Activated gamma-delta T cell treated with Interleukin-2 at 50 U/mL for 16 hours (primary cell): ENCODE measurements around the gene POU2F1.
"Not testable (repeated sequence)": the region's sequence is repeated elsewhere in the genome, so short reads cannot be mapped to it uniquely, and the experiment has no call there.

Experiments
- DNase-seq: peaks from one replicate; pipeline ENCODE4 v3.0.0-alpha.2; 2020

Gene POU2F1

DNA sequence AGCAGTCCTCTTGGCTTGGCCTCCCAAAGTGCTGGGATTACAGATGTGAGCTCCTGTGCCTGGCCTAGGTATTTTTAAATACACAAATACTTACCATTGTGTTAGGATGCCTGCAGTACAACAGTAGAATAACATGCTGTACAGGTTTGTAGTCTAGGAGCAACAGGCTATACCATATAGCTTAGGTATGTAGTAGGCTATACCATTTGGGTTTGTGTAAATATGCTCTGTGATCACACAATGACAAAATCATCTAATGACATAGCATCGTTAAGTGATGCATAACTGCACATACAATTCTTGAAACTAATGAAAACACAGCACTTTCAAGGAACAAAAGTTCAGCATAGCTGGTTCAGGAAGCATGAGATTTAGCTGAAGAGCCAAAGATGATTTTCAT is 12.7 kb downstream of the POU2F1 start:
- no peak for DNase-seq

DNA sequence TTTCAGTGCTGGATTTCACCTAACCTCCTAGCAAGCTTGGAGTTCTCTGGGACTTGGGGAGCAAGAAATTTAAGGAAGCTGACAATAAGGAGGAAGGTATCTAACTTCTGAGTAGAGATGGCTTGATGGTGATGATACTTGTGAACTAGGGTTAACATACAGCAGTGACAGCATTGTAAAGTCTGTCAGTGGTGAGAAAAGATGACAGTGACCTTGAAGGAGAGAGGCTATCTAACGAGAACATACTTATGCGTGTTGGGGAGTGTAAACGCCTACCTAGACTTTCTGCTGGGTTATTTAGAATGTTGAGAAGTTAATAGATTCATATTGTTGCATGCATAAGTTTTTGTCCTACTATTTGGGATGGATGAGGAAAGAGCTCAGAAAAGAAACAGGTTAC is 16.3 kb downstream of the POU2F1 start:
- no peak for DNase-seq

DNA sequence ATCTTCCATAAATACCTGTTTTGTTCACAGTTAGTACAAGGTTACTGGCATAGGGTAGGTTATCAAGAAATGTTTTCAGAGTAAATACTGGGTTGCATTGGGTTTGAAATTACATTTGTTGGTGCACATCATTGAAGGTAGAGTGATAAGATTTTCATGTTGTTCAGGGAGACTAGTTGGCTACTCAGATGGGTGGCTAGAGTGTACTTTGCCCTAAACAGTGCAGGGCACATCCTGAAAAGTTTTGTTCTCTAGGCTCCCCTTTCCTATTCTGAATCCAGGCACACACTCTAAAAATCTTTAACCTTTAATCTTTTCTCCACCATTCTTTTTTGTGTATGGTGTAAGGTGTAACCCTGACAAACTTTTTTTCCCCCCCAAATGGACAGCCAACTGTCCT is 18.0 kb downstream of the POU2F1 start:
- DNase-seq: no peak

DNA sequence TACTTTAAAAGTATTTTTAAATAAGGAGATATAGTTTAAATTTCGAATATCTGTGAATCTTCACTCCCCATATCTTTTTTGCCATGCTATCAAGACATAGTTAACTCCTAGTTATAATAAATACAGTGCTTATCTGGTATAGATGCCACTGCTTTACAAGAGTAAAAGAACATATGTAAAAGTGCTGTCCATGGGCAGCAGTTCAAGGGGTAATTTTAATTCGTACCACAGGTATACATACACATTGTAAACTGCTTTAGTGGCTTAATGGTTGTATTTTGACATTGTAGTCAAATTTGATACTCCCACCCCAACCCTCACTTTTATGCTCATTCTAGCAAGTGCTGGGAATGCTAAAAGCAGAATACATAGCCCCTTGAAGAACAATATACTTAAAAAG is 18.6 kb downstream of the POU2F1 start:
- DNase-seq: no peak

DNA sequence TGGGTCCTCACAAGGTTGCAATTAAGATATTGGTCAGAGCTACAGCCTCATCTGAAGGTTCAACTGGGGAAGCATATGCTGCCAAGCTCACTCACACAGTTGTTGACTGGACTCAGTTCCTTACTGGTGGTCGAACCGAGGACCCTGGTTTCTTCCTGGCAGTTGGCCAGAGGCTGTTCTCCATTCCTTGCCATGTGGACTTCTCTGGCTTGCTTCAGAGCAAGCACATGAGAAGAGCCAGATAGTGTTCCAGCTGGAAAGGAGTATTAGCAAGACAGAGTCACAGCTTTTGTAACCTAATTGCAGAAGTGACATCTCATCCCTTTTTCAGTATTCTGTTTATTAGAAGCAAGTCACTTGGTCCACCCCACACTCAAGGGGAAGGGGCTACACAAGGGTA is 23.6 kb downstream of the POU2F1 start:
- no peak for DNase-seq

DNA sequence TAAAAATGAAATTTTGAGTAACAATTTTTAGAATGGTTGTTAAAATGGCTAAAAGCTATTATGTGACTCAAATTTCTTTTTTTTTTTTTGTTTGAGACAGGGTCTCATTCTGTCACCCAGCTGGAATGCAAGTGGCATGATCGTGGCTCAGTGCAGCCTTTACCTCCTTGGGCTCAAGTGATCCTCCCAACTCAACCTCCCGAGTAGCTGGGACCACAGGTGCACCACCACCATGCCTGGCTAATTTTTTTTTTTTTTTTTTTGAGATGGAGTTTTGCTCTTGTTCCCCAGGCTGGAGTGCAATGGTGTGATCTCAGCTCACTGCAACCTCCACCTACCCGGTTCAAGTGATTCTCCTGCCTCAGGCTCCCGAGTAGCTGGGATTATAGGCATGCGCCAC is 24.5 kb downstream of the POU2F1 start:
- DNase-seq: not testable (repeated sequence)

DNA sequence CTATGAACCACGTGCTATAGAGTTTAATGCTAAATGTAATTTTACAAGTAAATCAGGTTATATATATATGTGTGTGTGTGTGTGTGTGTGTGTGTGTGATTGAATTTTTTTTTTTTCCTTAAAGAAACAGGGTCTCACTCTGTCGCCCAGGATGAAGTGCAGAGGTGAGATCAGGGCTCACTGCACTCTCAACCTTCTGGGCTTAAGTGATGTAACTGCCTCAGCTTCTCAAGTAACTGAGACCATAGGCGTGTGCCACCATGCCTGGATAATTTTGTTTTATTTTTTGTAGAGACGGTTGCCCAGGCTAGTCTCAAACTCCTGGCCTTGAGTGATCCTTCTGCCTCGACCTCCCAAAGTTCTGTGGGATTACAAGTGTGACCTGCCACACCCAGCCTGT is 26.3 kb downstream of the POU2F1 start:
- no peak for DNase-seq

DNA sequence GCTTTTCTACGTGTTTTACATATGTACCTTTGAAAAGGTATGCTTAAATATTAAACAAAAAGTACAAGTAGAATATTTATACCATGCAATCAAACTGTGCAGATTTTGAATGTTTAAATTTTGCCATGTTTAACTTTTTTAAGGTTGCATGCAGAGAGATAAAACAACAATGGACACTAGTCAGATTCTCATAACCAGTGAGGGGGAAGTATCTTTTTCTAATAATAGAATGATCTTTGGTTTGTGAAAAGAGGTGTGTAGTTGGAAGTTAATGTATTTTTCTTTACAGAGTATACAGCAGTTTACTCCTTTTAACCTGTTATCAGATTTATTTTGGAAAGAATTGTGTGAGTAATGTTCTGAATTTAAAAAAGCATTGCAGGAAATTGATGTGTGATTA is 27.1 kb downstream of the POU2F1 start:
- no peak for DNase-seq

DNA sequence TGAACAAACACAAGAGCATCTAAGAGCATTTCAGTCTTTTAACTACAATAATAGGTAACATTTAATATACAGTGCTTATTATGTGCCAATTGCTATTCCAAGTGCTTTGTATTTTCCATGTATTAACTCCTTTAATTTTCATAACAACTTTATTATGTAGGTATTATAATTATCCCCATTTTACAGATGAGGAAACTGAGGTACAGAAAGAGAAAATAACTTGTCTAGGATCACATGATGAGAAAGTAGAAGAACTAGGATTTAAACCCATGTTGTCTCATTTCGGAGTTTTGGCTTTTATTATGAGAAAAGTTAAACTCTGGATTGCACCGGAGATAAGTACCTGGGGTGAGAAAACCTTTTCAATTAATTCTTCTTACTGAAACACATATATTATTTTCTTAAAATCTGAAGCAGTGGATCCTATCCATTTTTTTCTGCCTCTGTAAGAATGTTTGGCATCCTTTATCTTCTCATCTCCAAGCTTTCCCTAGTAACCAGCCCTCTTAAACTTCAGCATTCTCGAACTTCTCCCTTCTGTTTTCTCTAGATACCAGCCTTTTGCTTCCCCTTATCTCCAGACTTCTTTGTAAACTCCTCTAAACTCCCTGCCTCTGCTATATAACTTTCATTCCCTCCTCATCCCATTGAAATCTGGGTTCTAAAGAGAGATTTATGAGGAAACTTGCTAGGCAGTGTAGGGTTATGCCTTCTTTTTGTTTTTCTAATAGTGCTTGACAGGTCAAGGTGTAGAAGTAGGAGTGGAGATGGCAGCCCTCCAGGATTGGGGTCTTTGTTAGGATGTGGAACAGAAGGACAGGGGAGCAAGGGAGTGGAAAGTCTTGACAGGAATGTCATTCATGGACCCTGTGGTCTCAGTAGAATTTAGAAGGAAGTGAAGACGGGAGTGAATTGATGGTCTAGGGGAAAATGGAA is 28.3 kb downstream of the POU2F1 start:
- DNase-seq: no peak

DNA sequence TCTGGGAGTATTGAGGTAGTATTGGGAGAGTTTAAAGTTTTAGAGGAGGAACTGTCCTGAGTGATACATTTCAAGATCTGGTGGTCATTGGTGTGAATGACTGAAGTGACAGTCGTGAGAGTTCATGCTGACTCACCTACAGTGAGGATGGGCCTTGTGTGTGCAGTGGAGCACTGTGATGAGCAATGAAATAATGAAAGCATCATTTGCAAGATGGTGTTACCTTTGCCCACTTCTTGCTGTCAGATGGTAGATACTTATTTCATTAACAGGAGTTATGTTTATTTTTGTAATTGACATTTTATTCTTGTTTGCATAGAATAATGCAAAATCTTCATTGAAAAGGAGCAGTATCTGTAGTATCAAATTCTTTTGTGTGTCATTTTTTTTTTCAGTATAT is 29.0 kb downstream of the POU2F1 start:
- DNase-seq: no peak

DNA sequence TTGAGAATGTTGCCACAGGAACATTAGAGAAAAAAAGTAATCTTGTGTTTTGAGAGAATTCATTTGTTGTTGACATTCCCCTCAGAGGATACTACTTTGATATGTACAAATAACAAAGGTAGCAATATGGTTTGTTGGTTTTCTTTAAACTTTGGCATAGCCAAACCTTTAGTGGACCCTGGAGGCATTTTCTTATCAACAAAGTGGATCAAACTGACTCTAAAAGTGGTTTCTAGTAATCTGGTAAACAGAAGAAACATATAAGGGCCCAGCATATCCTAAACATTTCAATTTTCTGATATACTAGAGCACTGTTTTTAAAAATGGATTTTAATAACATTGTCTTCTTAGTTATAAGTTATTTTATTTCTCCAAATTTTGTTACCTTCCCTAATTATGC is 29.8 kb downstream of the POU2F1 start:
- no peak for DNase-seq

DNA sequence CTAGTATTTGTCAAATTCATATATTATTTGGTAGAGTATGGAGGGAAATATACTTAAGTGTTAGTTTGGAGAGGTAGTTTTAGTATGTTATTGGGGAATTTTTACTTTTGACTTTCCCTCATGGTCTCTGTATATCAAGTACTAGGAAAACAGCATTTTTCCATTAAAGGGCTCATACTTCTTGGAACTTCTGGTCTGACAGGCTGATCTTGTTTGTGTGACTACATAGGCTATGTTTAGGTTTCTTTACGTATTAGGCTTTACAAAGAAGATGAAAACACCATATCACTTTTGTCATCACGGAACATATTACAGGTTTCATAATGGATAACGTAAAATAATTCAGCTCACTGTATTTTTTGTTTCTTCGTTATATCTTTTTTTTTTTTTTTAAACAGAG is 30.8 kb downstream of the POU2F1 start:
- no peak for DNase-seq

DNA sequence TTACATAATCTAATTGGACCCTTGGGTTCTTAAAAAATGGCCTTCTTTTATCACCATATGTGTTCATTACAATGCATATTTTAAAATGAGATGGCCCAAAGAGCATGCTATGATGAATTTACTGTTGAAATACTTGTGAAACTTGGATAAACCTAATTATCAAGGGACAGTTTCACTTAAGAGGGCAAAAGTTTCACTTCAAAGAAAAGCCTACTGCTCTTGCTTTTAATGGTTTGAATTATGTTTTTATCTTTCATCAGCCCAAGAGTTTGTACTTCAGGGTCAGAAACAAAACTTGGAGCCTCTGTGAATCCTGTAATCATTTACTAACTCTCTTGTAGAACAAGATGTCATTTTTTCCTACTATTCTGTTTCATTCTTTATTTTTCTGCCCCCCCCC is 32.3 kb downstream of the POU2F1 start:
- DNase-seq: no peak

DNA sequence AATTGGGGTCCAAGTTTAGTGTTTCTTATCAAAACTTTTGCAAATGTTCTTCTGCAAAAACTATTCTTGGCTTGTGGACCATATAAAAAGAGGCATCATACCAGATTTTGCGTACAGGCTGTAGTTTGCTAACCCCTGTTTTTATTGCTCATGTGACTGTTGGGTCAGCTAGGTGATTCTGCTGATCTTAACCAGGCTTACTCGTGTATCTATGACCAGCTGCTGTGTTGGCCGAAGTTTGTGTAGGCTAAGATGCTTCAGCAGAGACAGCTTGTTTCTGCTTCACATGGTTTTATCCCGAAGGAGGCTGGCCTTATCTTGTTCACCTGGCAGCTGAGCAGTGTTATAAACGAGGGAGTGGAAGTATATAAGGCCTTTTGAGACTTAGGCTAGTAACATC is 38.2 kb downstream of the POU2F1 start:
- DNase-seq: no peak

DNA sequence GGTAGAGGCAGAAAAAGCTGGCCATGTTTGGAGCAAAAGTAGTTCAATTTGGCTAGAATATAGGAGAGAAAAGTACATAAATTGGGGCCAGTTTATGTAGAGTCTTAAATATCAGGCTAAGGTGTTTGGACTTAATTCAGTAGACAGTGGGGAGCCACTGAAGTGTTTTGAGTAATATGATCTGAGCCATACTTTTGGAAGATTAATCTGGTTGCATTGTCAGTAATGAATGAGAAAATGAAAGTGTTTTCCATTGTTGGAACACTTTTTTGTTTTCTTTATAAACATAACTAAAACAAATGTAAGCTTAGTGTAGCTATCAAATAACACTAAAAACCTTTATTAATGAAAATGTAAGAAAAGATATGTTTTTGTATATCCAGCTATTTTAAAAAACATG is 42.1 kb downstream of the POU2F1 start:
- DNase-seq: no peak

DNA sequence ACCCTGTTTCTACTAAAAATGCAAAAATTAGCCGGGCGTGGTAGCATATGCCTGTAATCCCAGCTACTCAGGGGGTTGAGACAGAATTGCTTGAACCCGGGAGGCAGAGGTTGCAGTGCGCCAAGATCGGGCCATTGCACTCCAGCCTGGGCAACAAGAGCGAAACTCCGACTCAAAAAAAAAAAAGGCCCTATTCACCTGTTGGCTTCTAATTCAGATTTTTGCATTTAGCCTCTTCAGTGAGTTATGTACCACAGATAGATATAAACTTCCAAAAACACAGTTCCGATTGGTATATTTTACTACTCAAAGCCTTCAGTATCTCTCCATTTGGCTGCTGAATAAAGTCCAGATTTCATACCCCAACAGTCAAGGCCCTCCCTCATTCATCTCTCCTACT is 42.7 kb downstream of the POU2F1 start:
- no peak for DNase-seq

DNA sequence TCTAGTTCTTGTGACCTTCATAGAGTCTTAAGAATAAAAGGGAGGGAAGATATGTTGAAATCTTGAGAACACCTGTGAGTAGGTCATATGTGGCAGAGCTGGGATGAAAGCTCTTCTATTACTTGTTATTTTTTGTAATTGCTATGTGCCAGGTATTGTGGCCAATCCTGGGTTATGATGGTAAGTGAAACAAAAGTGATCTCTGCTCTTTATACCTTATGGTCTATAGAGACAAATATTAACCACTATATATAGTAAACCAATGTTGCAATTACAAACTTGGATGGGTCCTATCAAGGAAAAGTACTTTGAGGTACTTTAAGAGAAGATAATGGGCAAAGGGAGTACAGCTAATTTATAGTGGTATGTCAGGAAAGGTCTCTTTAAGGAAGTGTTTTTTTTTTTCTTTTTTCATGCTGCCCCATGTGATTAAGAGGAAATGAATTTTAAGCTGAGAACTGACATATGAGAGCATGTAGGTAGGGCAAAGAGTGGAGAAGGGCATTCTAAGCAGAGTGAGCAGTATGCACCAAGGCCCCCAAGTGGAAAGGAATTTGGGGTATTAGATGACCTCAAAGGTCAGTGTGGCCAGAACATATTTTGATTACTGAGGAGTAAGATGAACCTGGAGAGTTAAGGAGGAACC is 43.3 kb downstream of the POU2F1 start:
- no peak for DNase-seq

DNA sequence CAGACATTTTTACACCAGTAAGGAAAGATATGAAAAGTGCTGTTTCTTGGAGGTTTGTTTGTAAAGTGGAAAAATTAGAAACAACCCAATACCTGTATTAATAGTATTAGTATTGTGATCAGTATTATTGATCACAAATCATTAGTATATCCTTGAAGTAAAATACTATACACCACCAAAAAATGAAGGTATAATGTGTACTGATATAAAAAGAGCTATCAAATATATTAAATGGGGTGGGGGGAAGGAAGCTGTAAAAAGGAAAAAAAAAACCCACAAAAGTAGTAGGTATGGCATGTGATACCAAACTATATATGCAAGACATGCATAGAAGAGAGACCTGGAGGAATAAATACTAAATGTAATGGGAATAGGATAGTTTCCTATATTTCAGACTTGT is 46.3 kb downstream of the POU2F1 start:
- DNase-seq: no peak

DNA sequence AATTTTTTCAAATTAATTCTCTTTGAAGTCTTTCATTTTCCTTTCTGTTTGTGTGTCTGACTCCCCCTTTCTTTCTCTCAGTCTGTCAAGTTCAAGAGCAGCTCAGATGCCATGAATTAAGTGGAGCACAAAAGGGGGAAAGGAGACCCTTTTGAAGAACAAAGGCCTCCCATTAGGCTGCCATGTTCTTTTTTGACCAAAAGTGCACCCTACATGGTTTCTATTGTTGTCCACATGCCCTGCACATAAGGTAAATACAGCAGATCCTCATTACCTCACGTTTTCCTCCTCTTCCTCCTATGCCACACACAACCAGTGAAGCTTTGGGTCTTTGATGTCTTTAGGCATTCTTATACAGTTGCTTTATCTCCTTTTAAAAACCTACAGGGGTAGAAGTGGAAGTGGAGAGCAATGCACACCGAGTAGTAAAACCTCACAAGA is 47.7 kb downstream of the POU2F1 start:
- DNase-seq: no peak

DNA sequence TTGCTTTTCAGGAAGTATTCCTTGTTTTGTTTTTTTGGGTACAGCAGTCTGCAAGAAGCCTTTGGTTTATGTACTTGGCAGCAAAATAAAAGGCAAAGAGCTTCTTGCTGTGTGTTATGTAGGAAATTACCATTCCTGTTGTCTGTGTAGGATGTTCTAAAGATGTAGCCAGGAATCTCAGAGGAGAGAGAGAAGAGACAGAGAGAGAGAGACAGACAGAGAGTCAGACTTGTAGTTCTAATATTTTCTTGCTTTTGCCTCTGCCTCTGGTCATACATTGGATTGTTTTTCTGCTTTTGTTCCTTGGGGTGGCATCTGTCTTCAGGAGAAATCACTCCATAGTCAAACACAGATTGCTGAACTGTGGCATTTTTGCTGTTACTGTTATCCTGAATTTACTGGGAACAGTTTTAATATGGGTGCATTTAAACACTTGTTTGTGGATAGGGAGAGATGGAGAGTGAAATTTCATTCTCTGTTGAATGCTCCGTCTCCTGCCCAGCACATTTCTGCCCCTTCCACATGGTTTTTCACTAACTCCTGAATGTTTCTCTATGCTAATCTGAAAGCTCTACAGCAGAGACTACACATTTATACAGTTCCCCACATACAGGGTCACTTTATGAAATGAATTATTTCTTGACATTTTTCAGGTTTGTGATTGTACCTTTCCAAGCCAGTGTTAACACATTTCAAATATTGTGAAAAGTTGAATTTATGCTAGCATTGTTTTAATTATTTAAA is 49.8 kb downstream of the POU2F1 start:
- DNase-seq: no peak

DNA sequence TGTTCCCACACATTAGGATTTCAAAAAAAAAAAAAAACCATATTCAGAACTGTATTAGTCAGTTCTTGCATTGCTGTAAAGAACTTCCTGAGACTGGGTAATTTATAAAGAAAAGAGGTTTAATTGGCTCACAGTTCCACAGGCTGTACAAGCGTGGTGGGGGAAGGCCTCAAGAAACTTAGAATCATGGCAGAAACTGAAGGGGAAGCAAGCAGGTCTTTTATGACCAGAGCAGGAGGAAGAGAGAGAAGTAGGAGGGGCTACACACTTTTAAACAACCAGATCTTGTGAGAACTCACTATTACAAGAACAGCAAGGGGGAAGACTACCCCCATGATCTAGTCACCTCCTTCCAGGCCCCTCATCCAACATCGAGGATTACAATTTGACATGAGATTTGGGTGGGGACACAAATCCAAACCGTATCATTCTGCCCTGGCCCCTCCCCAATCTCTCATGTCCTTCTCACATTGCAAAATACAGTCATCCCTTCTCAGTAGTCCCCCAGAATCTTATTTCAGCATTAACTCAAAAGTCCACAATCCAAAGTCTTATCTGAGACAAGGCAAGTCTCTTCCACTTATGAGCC is 51.8 kb downstream of the POU2F1 start:
- no peak for DNase-seq

DNA sequence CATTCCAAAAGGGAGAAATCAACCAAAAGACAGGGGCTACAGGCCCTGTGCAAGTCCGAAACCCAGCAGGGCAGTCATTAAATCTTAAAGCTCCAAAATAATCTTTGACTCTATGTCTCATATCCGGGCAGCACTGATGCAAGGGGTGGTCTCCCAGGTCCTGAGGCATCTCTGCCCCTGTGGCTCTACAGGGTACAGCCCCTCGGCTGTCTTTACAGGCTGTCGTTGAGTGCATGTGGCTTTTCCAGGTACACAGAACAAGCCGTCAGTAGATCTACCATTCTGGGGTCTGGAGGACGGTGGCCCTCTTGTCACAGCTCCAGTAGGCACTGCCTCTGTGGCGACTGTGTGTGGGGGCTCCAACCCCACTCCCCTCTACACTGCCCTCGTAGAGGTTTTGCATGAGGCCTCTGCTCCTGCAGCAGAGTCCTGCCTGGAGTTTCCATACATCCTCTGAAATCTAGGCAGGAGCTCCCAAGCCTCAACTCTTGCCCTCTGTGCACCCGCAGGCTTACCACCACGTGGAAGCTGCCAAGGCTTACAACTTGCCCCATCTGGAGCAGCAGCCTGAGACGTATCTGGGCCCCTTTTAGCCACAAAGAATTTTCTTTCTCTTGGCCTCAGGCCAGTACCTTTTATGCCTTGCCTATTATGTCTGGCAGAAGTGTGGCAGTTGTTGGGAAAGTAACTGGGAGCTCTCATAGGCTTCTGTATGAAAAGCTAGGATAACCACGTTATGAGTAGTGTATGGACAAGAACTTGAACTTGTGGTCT is 52.5 kb downstream of the POU2F1 start:
- no peak for DNase-seq

DNA sequence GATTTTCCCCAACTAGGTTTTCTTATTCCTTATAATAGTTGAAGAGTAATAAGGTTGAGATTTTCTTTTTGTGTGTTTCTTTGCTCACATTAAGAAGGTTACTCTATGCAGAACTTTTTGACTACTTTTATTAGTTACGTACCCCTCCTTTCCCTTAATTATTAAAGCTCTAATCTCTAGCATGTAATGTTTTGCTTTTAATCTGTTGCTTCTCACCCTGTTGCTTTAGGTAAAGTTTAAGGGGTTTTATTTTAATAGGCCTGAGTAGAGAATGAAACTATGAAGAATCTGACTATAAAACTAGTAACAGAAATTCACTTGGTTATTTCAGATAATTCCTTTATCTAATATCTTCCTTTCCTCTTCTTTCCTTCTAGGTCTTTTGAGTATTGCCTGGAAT is 53.4 kb downstream of the POU2F1 start:
- no peak for DNase-seq
